HEK293 (cell line): Measurements from ENCODE around the gene IKZF1.

ENCODE experiments used
- ZFP37 ChIP-seq: fragments of 450-650 bp; formaldehyde crosslinking; IDR thresholded peaks from 2 replicates; pipeline ENCODE4 v1.5.1; 2016; ENCODE audit warnings: missing biosample characterization, missing genetic modification characterization
- ZNF175 ChIP-seq: fragments of 450-650 bp; formaldehyde crosslinking; IDR thresholded peaks from 2 replicates; pipeline ENCODE4 v1.5.1; 2016; ENCODE audit warnings: missing biosample characterization, missing genetic modification characterization
- ZNF510 ChIP-seq: fragments of 450-650 bp; formaldehyde crosslinking; IDR thresholded peaks from 2 replicates; pipeline ENCODE4 v1.5.1; 2018; ENCODE audit warnings: mild to moderate bottlenecking, missing genetic modification characterization, missing biosample characterization; ENCODE audit not compliant: insufficient replicate concordance
- ZNF623 ChIP-seq: fragments of 450-650 bp; formaldehyde crosslinking; IDR thresholded peaks from 2 replicates; pipeline ENCODE4 v1.5.1; 2016; ENCODE audit warnings: missing biosample characterization, missing genetic modification characterization
- ZNF768 ChIP-seq: fragments of 450-650 bp; formaldehyde crosslinking; IDR thresholded peaks from 2 replicates; pipeline ENCODE4 v1.5.1; 2018; ENCODE audit warnings: missing biosample characterization, mild to moderate bottlenecking, missing genetic modification characterization
- TF ChIP-seq, protein P1 (sequence below): fragments of 450-650 bp; formaldehyde crosslinking; conservative IDR thresholded peaks from 2 replicates; pipeline ENCODE4 v1.5.1; 2016; ENCODE audit warnings: low read depth, missing biosample characterization, missing genetic modification characterization
- TF ChIP-seq, protein P2 (sequence below): fragments of 450-650 bp; formaldehyde crosslinking; IDR thresholded peaks from 2 replicates; pipeline ENCODE4 v1.5.1; 2016; ENCODE audit warnings: missing biosample characterization, missing genetic modification characterization
- TF ChIP-seq, protein P3 (sequence below): sonication (generic); formaldehyde crosslinking; IDR thresholded peaks from 2 replicates; pipeline ENCODE4 v1.8.1; 2022; ENCODE audit warnings: mild to moderate bottlenecking, moderate library complexity, missing genetic modification reagents
- TF ChIP-seq, protein P4 (sequence below): fragments of 450-650 bp; formaldehyde crosslinking; IDR thresholded peaks from 2 replicates; pipeline ENCODE4 v1.5.1; 2016; ENCODE audit warnings: missing biosample characterization, missing genetic modification characterization
- TF ChIP-seq, protein P5 (sequence below): fragments of 450-650 bp; formaldehyde crosslinking; IDR thresholded peaks from 2 replicates; pipeline ENCODE4 v1.5.1; 2016; ENCODE audit warnings: missing biosample characterization, missing genetic modification characterization

DNA sequence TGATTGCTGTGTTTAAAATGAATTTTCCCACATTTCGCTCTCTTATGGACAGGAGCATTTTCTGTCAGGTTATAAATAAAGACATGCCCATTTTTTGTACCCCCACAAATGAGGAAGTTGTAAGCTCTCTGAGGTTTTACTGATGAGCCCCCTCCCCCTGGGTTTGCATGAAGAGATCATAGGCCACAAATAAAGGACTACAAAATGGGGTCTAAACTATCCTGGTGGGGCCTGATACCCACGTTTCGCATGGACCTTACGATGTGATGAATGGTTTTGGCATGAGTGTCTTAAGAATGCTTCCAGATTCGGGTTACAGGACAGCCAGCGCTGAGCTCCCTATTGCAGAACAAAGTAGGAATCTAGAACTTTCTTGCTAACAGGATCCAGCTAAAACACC is 5.8 kb downstream of the IKZF1 start:
- TF ChIP-seq ZNF510 (tag by site-specific recombination), result no peak
- TF ChIP-seq, protein P1, sequence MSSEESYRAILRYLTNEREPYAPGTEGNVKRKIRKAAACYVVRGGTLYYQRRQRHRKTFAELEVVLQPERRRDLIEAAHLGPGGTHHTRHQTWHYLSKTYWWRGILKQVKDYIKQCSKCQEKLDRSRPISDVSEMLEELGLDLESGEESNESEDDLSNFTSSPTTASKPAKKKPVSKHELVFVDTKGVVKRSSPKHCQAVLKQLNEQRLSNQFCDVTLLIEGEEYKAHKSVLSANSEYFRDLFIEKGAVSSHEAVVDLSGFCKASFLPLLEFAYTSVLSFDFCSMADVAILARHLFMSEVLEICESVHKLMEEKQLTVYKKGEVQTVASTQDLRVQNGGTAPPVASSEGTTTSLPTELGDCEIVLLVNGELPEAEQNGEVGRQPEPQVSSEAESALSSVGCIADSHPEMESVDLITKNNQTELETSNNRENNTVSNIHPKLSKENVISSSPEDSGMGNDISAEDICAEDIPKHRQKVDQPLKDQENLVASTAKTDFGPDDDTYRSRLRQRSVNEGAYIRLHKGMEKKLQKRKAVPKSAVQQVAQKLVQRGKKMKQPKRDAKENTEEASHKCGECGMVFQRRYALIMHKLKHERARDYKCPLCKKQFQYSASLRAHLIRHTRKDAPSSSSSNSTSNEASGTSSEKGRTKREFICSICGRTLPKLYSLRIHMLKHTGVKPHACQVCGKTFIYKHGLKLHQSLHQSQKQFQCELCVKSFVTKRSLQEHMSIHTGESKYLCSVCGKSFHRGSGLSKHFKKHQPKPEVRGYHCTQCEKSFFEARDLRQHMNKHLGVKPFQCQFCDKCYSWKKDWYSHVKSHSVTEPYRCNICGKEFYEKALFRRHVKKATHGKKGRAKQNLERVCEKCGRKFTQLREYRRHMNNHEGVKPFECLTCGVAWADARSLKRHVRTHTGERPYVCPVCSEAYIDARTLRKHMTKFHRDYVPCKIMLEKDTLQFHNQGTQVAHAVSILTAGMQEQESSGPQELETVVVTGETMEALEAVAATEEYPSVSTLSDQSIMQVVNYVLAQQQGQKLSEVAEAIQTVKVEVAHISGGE, result no peak
- TF ChIP-seq, protein P2, sequence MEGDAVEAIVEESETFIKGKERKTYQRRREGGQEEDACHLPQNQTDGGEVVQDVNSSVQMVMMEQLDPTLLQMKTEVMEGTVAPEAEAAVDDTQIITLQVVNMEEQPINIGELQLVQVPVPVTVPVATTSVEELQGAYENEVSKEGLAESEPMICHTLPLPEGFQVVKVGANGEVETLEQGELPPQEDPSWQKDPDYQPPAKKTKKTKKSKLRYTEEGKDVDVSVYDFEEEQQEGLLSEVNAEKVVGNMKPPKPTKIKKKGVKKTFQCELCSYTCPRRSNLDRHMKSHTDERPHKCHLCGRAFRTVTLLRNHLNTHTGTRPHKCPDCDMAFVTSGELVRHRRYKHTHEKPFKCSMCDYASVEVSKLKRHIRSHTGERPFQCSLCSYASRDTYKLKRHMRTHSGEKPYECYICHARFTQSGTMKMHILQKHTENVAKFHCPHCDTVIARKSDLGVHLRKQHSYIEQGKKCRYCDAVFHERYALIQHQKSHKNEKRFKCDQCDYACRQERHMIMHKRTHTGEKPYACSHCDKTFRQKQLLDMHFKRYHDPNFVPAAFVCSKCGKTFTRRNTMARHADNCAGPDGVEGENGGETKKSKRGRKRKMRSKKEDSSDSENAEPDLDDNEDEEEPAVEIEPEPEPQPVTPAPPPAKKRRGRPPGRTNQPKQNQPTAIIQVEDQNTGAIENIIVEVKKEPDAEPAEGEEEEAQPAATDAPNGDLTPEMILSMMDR (tag by site-specific recombination), result no peak
- TF ChIP-seq ZNF623 (tag by site-specific recombination), result no peak
- TF ChIP-seq, protein P3, sequence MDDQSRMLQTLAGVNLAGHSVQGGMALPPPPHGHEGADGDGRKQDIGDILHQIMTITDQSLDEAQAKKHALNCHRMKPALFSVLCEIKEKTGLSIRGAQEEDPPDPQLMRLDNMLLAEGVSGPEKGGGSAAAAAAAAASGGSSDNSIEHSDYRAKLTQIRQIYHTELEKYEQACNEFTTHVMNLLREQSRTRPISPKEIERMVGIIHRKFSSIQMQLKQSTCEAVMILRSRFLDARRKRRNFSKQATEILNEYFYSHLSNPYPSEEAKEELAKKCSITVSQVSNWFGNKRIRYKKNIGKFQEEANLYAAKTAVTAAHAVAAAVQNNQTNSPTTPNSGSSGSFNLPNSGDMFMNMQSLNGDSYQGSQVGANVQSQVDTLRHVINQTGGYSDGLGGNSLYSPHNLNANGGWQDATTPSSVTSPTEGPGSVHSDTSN (CRISPR knock-in tag), result no peak
- TF ChIP-seq ZNF768 (tag by site-specific recombination), result no peak
- TF ChIP-seq, protein P4, sequence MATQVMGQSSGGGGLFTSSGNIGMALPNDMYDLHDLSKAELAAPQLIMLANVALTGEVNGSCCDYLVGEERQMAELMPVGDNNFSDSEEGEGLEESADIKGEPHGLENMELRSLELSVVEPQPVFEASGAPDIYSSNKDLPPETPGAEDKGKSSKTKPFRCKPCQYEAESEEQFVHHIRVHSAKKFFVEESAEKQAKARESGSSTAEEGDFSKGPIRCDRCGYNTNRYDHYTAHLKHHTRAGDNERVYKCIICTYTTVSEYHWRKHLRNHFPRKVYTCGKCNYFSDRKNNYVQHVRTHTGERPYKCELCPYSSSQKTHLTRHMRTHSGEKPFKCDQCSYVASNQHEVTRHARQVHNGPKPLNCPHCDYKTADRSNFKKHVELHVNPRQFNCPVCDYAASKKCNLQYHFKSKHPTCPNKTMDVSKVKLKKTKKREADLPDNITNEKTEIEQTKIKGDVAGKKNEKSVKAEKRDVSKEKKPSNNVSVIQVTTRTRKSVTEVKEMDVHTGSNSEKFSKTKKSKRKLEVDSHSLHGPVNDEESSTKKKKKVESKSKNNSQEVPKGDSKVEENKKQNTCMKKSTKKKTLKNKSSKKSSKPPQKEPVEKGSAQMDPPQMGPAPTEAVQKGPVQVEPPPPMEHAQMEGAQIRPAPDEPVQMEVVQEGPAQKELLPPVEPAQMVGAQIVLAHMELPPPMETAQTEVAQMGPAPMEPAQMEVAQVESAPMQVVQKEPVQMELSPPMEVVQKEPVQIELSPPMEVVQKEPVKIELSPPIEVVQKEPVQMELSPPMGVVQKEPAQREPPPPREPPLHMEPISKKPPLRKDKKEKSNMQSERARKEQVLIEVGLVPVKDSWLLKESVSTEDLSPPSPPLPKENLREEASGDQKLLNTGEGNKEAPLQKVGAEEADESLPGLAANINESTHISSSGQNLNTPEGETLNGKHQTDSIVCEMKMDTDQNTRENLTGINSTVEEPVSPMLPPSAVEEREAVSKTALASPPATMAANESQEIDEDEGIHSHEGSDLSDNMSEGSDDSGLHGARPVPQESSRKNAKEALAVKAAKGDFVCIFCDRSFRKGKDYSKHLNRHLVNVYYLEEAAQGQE, result no peak
- TF ChIP-seq ZFP37 (tag by site-specific recombination), result no peak
- no peak for TF ChIP-seq ZNF175 (tag by site-specific recombination)
- TF ChIP-seq, protein P5, sequence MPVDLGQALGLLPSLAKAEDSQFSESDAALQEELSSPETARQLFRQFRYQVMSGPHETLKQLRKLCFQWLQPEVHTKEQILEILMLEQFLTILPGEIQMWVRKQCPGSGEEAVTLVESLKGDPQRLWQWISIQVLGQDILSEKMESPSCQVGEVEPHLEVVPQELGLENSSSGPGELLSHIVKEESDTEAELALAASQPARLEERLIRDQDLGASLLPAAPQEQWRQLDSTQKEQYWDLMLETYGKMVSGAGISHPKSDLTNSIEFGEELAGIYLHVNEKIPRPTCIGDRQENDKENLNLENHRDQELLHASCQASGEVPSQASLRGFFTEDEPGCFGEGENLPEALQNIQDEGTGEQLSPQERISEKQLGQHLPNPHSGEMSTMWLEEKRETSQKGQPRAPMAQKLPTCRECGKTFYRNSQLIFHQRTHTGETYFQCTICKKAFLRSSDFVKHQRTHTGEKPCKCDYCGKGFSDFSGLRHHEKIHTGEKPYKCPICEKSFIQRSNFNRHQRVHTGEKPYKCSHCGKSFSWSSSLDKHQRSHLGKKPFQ (tag by site-specific recombination), result no peak
